ENCODE results near the gene KCNQ1.

KCNQ1 gene

GRCh38 chr11:2837096-2837601, 392.3 kb downstream of the KCNQ1 start:
- DNase-seq = no peak

GRCh38 chr11:2837651-2838050, 392.8 kb downstream of the KCNQ1 start:
- no peak for DNase-seq

- no peak for DNase-seq
Measured at GRCh38 chr11:2838091-2838490, 393.3 kb downstream of the KCNQ1 start.

- DNase-seq = no peak
Measured at GRCh38 chr11:2838676-2839294, 394.0 kb downstream of the KCNQ1 start.

GRCh38 chr11:2839395-2839943, 394.7 kb downstream of the KCNQ1 start:
- DNase-seq = no peak

GRCh38 chr11:2841411-2842190, 396.8 kb downstream of the KCNQ1 start:
- DNase-seq = no peak

- DNase-seq = no peak
Measured at GRCh38 chr11:2842876-2843275, 398.1 kb downstream of the KCNQ1 start.

- no peak for DNase-seq
Measured at GRCh38 chr11:2843551-2843950, 398.7 kb downstream of the KCNQ1 start.

- no peak for DNase-seq
Measured at GRCh38 chr11:2844116-2844842, 399.5 kb downstream of the KCNQ1 start.

GRCh38 chr11:2844996-2845395, 400.2 kb downstream of the KCNQ1 start:
- DNase-seq = no peak

GRCh38 chr11:2846056-2846455, 401.2 kb downstream of the KCNQ1 start:
- DNase-seq = no peak

- DNase-seq = no peak
Measured at GRCh38 chr11:2846470-2846869, 401.7 kb downstream of the KCNQ1 start.

- no peak for DNase-seq
Measured at GRCh38 chr11:2847561-2847960, 402.8 kb downstream of the KCNQ1 start.

GRCh38 chr11:2848497-2848896, 403.7 kb downstream of the KCNQ1 start:
- DNase-seq = no peak

GRCh38 chr11:2849994-2850770, 405.4 kb downstream of the KCNQ1 start:
- no peak for DNase-seq

- no peak for DNase-seq
Measured at GRCh38 chr11:2853401-2853800, 408.6 kb downstream of the KCNQ1 start.

GRCh38 chr11:2853997-2854560, 409.3 kb downstream of the KCNQ1 start:
- no peak for DNase-seq

- no peak for DNase-seq
Measured at GRCh38 chr11:2855162-2855561, 410.4 kb downstream of the KCNQ1 start.

GRCh38 chr11:2857276-2857675, 412.5 kb downstream of the KCNQ1 start:
- DNase-seq = no peak

- DNase-seq = no peak
Measured at GRCh38 chr11:2857918-2858317, 413.1 kb downstream of the KCNQ1 start.

- DNase-seq = no peak
Measured at GRCh38 chr11:2858995-2859698, 414.3 kb downstream of the KCNQ1 start.

- no peak for DNase-seq
Measured at GRCh38 chr11:2859699-2860037, 414.9 kb downstream of the KCNQ1 start.
